Right renal cortex interstitium (tissue), 3 donors: ENCODE results near the gene PPM1K. TPM values are rescaled to one million over a fixed set of nuclear protein-coding genes. Genes with fewer than 3 reads are reported as not detected.
A peak's percentile ranks its signal among the peaks of the same experiment; 100 is the strongest.
"Not testable (repeated sequence)": the region's sequence is repeated elsewhere in the genome, so short reads cannot be mapped to it uniquely, and the experiment has no call there.

ENCODE experiments used
- DNase-seq, 3 donors: peaks; one replicate each; pipeline ENCODE4 v3.0.0-alpha.2; 2013; ENCODE audit warnings: low read depth in 3 of 3, low spot score in 2 of 3
- polyA plus RNA-seq, 3 donors: library from polyadenylated mRNA; unstranded; fragments of 120-200 nt; gene quantifications; one replicate each; pipeline ENCODE4 v1.2.1, GENCODE V29; 2013; ENCODE audit not compliant: insufficient read length in 3 of 3

PPM1K gene
- polyA plus RNA-seq = 10 to 100 TPM; 14.3 to 16.6 (median 16.3) TPM

- DNase-seq = peak; percentile 92 to 98 (median 95)
Observed at GRCh38 chr4:88284439-88285234, at the start of gene PPM1K. PPM1K (minus strand) TSS chr4:88284561; CDS start chr4:88278583, 5,978 bp downstream.

- no peak for DNase-seq
Observed at GRCh38 chr4:88333741-88334405, 49.5 kb upstream of the PPM1K start.

- no peak for DNase-seq
Observed at GRCh38 chr4:88327665-88328064, 43.3 kb upstream of the PPM1K start.

GRCh38 chr4:88320780-88321373, 36.5 kb upstream of the PPM1K start:
- no peak for DNase-seq

- no peak for DNase-seq
Observed at GRCh38 chr4:88320224-88320779, 35.9 kb upstream of the PPM1K start.

- DNase-seq = no peak
Observed at GRCh38 chr4:88318751-88319350, 34.5 kb upstream of the PPM1K start.

- DNase-seq = no peak
Observed at GRCh38 chr4:88315460-88316017, 31.2 kb upstream of the PPM1K start.

- DNase-seq = not testable (repeated sequence)
Observed at GRCh38 chr4:88313088-88313624, 28.8 kb upstream of the PPM1K start.

- no peak for DNase-seq
Observed at GRCh38 chr4:88308587-88308986, 24.2 kb upstream of the PPM1K start.

- DNase-seq = no peak
Observed at GRCh38 chr4:88297725-88298454, 13.5 kb upstream of the PPM1K start.

GRCh38 chr4:88297212-88297516, 12.8 kb upstream of the PPM1K start:
- DNase-seq = no peak

GRCh38 chr4:88296413-88297211, 12.3 kb upstream of the PPM1K start:
- no peak for DNase-seq

- no peak for DNase-seq
Observed at GRCh38 chr4:88295656-88296055, 11.3 kb upstream of the PPM1K start.

GRCh38 chr4:88291003-88291402, 6.6 kb upstream of the PPM1K start:
- peak in 2 of 3 donors; percentile 10 to 23 for DNase-seq

- no peak for DNase-seq
Observed at GRCh38 chr4:88286897-88287296, 2.5 kb upstream of the PPM1K start.

- DNase-seq = no peak
Observed at GRCh38 chr4:88285235-88285653, 883 bp upstream of the PPM1K start.

GRCh38 chr4:88283661-88284438, 511 bp downstream of the PPM1K start:
- DNase-seq = peak in 1 of 3 donors; percentile 57

- DNase-seq = no peak
Observed at GRCh38 chr4:88280228-88280795, 4.0 kb downstream of the PPM1K start.
